Natural killer cell treated with Interleukin-12 subunit alpha and Interleukin-12 subunit beta and Interleukin-15 and Interleukin-18, amount 100 ng/mL, for 72 hours (primary cell): ENCODE data around the gene CILP. TPM values are rescaled to one million over a fixed set of nuclear protein-coding genes. Genes with fewer than 3 reads are reported as not detected.

Source experiments
- ATAC-seq, 2 donors: fragments of 150-1000 bp; cut with Tn5 transposase in 1 of 2; sonication (Bioruptor Pico), chemical (Tn5 transposase) in 1 of 2; 2 replicates each; pipeline ENCODE4 v1.10.0; 2021
- DNase-seq: peaks from one replicate; pipeline ENCODE4 v3.0.0; 2022; ENCODE audit warnings: low spot score
- H3K27ac Mint-ChIP-seq, 2 donors: 1 replicate in 1 of 2; 2 replicates in 1 of 2; pipeline ENCODE4 v1.8.0; 2022; ENCODE audit warnings: mixed read lengths in 2 of 2, mild to moderate bottlenecking in 1 of 2, moderate library complexity in 1 of 2
- H3K27me3 Mint-ChIP-seq, 2 donors: 1 replicate in 1 of 2; 2 replicates in 1 of 2; pipeline ENCODE4 v1.8.0; 2022; ENCODE audit warnings: mixed read lengths in 2 of 2
- H3K36me3 Mint-ChIP-seq: one replicate; pipeline ENCODE4 v1.8.0; 2022; ENCODE audit warnings: mixed read lengths
- H3K4me1 Mint-ChIP-seq, 2 donors: 1 replicate in 1 of 2; 2 replicates in 1 of 2; pipeline ENCODE4 v1.8.0; 2022; ENCODE audit warnings: low read depth in 2 of 2, mixed read lengths in 2 of 2, mild to moderate bottlenecking in 1 of 2
- H3K4me3 Mint-ChIP-seq: one replicate; pipeline ENCODE4 v1.8.0; 2022; ENCODE audit warnings: mixed read lengths
- H3K9me3 Mint-ChIP-seq: 2 replicates; pipeline ENCODE4 v1.8.0; 2022; ENCODE audit warnings: mixed read lengths
- total RNA-seq, 2 donors: library from RNA; stranded (reverse); gene quantifications; one replicate each; pipeline ENCODE4 v1.2.3, GENCODE V29; 2022

The CILP gene
- total RNA-seq, 2 donors from 2014 or later = 0.08 to 0.12 TPM

DNA sequence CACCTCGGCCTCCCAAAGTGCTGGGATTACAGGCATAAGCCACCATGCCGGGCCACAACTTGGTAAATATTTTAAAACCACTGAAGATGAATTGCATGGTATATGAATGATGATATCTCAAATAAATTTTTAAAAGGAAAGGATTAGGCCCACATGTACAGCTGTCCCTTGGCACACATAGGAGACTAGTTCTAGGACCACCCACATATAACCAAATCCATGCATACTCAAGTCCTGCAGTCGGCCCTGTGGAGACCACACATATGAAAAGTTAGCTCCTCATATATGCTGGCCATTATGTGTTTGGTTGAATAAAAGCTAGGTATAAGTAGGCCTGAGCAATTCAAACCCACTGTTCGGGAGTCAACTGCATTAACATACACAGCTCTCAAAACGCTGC, 36.8 kb downstream of the CILP start:
- Mint-ChIP-seq H3K4me1 (no peaks in the 10 kb centered on the region), H3K36me3 (no peaks in the 10 kb centered on the region), H3K4me3 (no peak overlapping the region), H3K27me3 (no peaks in the 10 kb centered on the region), H3K9me3 (no peaks in the 10 kb centered on the region), H3K27ac (no peak overlapping the region)
- no peak for ATAC-seq
- no peak for DNase-seq

DNA sequence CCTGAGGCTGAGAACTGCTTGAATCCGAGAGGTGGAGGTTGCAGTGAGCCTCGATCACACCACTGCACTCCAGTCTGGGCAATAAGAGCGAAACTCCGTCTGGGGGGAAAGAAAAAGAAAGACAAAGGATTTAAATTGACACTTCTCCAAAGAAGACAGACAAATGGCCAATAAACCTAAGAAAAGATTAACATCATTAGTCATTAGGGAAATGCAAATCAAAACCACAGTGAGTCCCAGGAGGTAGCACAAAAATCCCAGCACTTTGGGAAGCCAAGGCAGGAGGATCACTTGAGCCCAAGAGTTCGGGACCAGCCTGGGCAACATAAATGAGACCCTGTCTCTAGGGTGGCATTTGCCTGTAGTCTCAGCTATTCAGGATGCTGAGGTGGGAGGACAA, 38.7 kb downstream of the CILP start:
- DNase-seq (no peak), ATAC-seq (no peak)
- Mint-ChIP-seq H3K4me3 (no peak overlapping the region), H3K27me3 (no peaks in the 10 kb centered on the region), H3K36me3 (no peaks in the 10 kb centered on the region), H3K4me1 (no peaks in the 10 kb centered on the region), H3K9me3 (no peaks in the 10 kb centered on the region), H3K27ac (no peak overlapping the region)

DNA sequence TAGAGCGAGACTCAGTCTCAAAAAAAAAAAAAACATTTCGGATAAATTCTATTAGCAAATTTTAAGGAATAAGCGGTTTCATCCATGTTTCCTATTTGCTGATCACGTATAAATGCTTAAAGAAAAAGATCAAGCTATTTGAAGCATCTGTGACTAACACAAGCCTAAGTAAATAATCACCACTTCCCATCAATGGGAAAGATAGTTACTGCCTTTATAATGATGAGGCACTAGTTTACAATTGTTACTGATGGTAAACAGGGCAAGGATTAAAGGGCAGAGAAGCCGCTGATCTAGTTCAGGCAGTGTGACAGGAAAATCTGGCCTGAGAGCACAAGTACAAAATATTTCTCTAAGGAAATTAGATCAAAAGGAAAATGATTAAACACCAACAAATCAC, 39.8 kb downstream of the CILP start:
- DNase-seq (no peak), ATAC-seq (no peak)
- Mint-ChIP-seq H3K4me1 (no peaks in the 10 kb centered on the region), H3K36me3 (no peaks in the 10 kb centered on the region), H3K4me3 (no peak overlapping the region), H3K9me3 (no peaks in the 10 kb centered on the region), H3K27me3 (no peaks in the 10 kb centered on the region), H3K27ac (no peak overlapping the region)

DNA sequence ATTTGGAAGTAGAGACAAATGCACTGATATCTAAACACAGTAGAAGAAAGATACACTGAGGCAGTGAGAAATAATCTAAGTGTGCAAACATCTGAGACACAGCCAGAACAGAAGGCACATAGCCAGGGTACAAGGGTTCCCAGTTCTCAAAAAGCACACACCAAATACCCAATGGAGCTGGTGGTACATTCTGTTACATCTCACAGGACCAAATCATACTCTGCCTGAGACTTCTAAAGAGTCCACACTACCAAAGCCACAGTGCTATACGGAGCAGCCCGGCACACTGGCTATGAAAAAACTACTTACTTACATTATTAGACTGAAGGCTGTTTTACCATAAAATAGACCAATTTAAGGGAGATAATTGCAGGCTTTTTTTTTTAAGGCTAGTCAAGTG, 45.4 kb downstream of the CILP start:
- H3K36me3 Mint-ChIP-seq = no peaks in the 10 kb centered on the region
- no peak for ATAC-seq
- H3K27ac Mint-ChIP-seq = no peak overlapping the region

DNA sequence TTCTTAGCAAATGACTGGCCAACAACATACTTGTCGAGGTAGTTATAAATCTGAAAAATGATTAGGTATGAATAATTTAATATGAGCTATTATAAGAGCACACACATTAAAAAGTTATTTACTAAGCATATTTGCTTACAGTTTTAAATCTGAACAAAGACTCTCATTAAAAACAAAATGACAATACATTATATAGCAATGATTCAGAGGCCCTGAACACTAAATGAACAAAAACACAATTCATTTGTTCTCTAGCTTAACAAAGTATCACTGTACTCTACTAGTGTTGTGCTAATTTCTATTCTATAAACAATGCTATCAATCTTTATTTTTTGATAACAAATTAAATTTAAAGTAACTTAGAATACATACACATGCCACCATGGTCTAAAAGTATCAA, 47.1 kb downstream of the CILP start:
- Mint-ChIP-seq H3K27ac (no peak overlapping the region), H3K36me3 (no peaks in the 10 kb centered on the region), H3K4me3 (no peak overlapping the region), H3K27me3 (no peaks in the 10 kb centered on the region), H3K4me1 (peaks cover 0 to 3% of the 10 kb centered on the region in 2 donors), H3K9me3 (no peaks in the 10 kb centered on the region)
- DNase-seq (no peak), ATAC-seq (no peak)

More for the DNA sequence above, 45.4 kb downstream of the CILP start:
- H3K4me1 Mint-ChIP-seq = peaks cover 0 to 3% of the 10 kb centered on the region in 2 donors
- H3K9me3 Mint-ChIP-seq = no peaks in the 10 kb centered on the region
- no peak overlapping the region for H3K4me3 Mint-ChIP-seq
- DNase-seq = no peak
- no peaks in the 10 kb centered on the region for H3K27me3 Mint-ChIP-seq

DNA sequence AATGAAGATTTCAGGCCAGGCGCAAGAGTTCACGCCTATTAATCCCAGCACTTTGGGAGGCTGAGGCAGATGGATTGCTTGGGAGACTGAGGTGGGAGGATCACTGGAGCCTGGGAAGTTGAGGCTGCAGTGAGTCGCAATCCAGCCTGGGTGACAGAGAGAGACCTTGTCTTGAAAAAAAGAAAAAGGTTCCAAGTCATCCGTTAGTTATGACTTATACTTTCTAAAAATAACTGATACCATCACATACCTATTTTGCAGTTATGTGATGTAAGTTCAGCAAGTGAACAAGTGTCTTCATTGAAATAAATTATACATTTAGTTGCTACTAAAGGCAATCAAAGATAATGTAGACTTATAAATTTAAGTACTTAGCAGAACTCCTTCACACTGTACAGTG, 48.2 kb downstream of the CILP start:
- Mint-ChIP-seq H3K4me3 (no peak overlapping the region), H3K27ac (no peak overlapping the region), H3K27me3 (no peaks in the 10 kb centered on the region), H3K36me3 (no peaks in the 10 kb centered on the region), H3K9me3 (no peaks in the 10 kb centered on the region), H3K4me1 (peaks cover 0 to 3% of the 10 kb centered on the region in 2 donors)
- DNase-seq (no peak), ATAC-seq (no peak)

DNA sequence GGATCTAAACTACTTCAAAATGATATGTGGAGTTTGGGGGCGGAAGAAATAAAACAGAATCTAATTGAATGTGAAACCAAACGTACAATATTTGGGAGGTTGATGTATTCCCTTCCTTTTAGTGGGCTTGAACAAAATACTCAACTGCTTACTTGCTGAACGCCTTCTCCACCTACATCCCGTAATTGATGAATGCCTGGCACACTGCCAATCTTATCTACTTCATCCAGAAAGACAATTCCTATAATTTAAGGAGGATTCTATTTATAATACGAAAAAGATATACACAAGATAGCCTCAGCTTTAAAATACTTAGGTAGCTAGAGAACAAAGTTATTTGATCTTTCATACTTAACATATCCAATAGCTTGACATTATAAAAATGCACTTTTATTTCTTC, 54.6 kb downstream of the CILP start:
- ATAC-seq (no peak), DNase-seq (no peak)
- no peaks in the 10 kb centered on the region for H3K4me1 Mint-ChIP-seq
- peaks cover 29% of the 10 kb centered on the region for H3K36me3 Mint-ChIP-seq
- H3K4me3 Mint-ChIP-seq = no peak overlapping the region
- H3K27me3 Mint-ChIP-seq = no peaks in the 10 kb centered on the region
- H3K27ac Mint-ChIP-seq = no peak overlapping the region
- no peaks in the 10 kb centered on the region for H3K9me3 Mint-ChIP-seq

DNA sequence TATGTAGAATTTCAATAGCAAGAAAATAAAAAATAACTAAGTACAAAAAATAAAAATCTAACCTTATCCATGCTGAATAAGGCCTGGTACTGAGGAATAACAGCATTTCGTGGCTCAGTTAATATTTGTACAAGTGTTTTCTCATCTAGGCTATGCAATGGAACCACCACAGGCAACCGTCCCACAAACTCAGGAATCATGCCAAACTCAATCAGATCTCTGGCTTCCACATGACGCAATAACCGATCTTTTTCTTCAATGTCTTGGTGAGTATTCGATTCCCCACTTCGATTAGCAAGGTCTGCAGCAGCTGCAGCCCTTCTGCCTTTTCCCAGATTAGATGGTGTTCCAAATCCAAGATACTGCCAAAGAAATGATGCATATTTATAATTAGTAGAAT, 56.6 kb downstream of the CILP start:
- H3K36me3 Mint-ChIP-seq = peaks cover 29% of the 10 kb centered on the region
- H3K27me3 Mint-ChIP-seq = no peaks in the 10 kb centered on the region
- no peaks in the 10 kb centered on the region for H3K9me3 Mint-ChIP-seq
- DNase-seq (no peak), ATAC-seq (no peak)
- H3K4me3 Mint-ChIP-seq = no peak overlapping the region
- H3K4me1 Mint-ChIP-seq = no peaks in the 10 kb centered on the region
- H3K27ac Mint-ChIP-seq = peak overlapping the region in 1 of 2 donors; percentile 40

DNA sequence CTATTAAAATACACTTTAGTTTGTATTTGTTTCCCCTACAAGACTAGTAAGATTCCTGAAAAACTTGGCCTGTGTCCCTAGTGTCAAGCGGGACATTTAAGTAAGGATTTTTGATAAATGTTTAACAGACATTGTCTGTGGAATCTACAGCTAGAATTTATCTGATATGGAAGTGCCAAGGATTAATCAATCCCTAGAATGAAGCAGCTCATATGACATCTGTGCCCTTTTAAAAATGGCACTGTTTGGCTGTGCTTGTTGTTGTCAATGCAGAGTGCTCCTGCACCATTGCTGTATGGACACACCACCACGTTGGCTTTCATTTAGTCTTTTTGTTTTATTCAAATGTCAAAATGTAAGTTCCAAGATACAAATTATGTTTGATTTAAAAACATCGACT, 63.4 kb downstream of the CILP start:
- H3K27ac Mint-ChIP-seq = no peak overlapping the region

DNA sequence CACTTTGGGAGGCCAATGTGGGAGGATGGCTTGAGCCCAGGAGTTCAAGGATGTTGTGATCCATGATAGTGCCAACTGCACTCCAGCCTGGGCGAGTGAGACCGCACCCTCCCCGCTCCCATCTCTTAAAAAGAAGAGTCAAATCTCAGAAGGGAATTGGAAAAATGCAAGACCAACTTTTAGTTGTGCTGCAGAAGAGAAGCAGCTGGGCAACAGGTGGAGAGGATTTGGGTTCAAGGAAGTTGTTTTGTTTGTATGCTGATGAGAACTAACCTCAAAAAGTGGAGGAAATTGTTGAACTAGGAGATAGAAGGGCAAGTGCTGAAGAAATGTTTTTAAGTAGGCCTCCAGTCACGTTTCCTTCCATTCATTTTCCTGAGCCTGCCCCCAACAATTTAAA, 64.8 kb downstream of the CILP start:
- Mint-ChIP-seq H3K4me3 (no peak overlapping the region), H3K27me3 (no peaks in the 10 kb centered on the region), H3K36me3 (no peaks in the 10 kb centered on the region), H3K9me3 (no peaks in the 10 kb centered on the region), H3K27ac (no peak overlapping the region), H3K4me1 (no peaks in the 10 kb centered on the region)
- ATAC-seq = no peak
- DNase-seq = no peak

More for the DNA sequence above, 63.4 kb downstream of the CILP start:
- Mint-ChIP-seq H3K36me3 (peaks cover 5% of the 10 kb centered on the region), H3K27me3 (no peaks in the 10 kb centered on the region), H3K9me3 (no peaks in the 10 kb centered on the region), H3K4me1 (no peaks in the 10 kb centered on the region), H3K4me3 (no peak overlapping the region)
- ATAC-seq = no peak
- DNase-seq = no peak

Other genes starting within 250 kb of the CILP start
- gene SPG21, start 221.6 kb downstream of the CILP start, total RNA-seq = 10 to 100 TPM; 39.1 to 67.9 TPM
- gene MTFMT, start 181.8 kb downstream of the CILP start, total RNA-seq = 10 to 100 TPM; 17.8 to 18.5 TPM
- gene SLC51B, start 166.1 kb downstream of the CILP start, total RNA-seq = not detected
- not detected for gene RASL12, start 143.5 kb downstream of the CILP start, total RNA-seq
- not detected for gene KBTBD13, start 134.7 kb downstream of the CILP start, total RNA-seq
- gene UBAP1L, start 96.3 kb downstream of the CILP start, total RNA-seq = 10 to 100 TPM in 1 of 2 donors, 1 to 10 TPM in 1; 5.7 to 14.2 TPM
- 10 to 100 TPM; 30.3 to 41.2 TPM for gene PDCD7, start 77.7 kb downstream of the CILP start, total RNA-seq
- gene CLPX, start 26.1 kb downstream of the CILP start, total RNA-seq = 10 to 100 TPM; 39.0 to 63.5 TPM
- gene PARP16, start 75.4 kb upstream of the CILP start, total RNA-seq = 10 to 100 TPM in 1 of 2 donors, 1 to 10 TPM in 1; 8.5 to 12.0 TPM
- gene RNU5A-1, start 84.6 kb upstream of the CILP start, total RNA-seq = not detected
- gene RNU5B-1, start 93.2 kb upstream of the CILP start, total RNA-seq = not detected
- not detected for gene IGDCC3, start 166.5 kb upstream of the CILP start, total RNA-seq
- gene IGDCC4, start 211.5 kb upstream of the CILP start, total RNA-seq = under 1 TPM; 0.07 to 0.20 TPM